T-helper 22 cell (primary cell): ENCODE measurements around the gene COL25A1.
"Not testable (repeated sequence)": the region's sequence is repeated elsewhere in the genome, so short reads cannot be mapped to it uniquely, and the experiment has no call there.

ENCODE experiments used
- DNase-seq: peaks from one replicate; pipeline ENCODE4 v3.0.0-alpha.2; 2020; ENCODE audit warnings: low read depth

The COL25A1 gene

GRCh38 chr4:109169170-109169569 lies 133.3 kb downstream of the COL25A1 start:
- DNase-seq, result no peak

DNA sequence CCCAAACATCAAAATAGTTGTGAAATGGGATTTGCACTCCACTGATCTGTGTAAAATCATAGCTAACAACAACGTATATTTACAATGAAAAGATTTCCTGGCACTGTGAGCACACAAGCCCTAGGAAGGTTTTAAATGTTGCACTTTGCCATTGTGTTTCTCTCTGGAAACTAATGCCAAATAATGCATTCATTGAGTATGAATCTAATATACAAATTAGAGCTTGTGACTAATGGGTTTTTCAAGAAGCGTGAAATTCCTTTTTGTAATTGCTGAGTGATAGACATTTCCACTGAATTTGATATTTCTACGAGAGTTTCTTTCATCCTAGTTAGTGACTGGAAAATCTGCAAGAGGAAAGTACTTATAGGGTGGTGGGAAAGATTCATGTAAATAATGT lies 135.9 kb downstream of the COL25A1 start:
- no peak for DNase-seq

- no peak for DNase-seq
Observed at GRCh38 chr4:109166126-109166525, 136.3 kb downstream of the COL25A1 start.

DNA sequence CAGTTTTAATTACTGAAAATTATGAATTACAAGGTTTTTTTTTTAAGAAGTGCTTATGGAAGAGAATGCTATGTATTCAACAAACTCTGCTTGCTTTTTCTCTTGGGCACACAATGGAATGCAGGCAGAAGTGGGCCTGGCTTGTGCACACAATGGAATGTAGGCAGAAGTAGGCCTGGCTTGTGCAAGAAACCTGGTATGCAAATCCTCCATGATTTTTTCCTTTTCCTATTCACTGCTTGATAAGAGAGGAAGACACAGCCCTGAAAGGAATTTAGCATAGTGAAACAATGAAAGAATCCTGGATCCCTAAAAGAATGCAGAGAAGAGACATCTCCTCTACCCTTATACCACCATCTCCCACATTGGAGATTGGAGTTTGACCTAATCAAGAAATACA lies 138.4 kb downstream of the COL25A1 start:
- no peak for DNase-seq

DNA sequence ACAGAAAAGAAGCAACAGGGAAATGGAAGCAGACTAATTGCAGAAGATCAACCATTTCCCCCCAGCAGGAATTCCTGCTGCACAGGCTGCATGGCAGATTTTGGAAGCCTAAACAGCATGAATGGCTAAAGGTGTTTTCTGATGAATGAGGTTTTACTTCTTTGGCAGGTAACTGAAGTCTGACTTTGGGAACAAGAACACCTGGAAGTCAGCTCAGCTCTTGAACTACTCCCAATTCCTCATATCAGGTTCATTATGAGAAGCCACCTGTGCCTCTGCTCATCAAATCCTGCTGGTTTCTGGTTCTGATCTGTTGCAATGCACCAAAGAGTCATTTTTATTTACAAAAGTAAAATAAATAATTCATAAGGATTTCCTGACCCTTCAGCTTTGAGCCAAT lies 139.0 kb downstream of the COL25A1 start:
- no peak for DNase-seq

GRCh38 chr4:109162759-109163158 lies 139.7 kb downstream of the COL25A1 start:
- no peak for DNase-seq

- DNase-seq, result no peak
Observed at GRCh38 chr4:109160494-109160893, 142.0 kb downstream of the COL25A1 start.

DNA sequence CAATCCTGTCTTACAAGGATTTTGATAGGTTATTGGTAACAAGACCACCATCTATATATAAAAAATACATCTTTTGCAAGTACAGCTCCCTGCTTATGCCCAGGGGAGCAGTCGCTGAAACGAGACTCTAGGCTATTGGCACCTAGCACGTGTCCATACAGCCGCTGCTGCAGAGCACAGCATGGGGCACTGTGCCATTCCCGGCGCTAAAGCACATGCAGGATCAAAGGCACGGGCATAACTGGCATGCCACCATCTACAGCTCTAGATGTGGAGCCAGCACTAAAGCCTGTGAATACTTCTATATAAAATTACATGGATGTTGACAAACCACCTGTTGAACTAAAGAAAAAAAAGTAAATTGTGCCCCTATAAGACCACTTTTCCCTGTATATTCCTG lies 144.8 kb downstream of the COL25A1 start:
- no peak for DNase-seq

DNA sequence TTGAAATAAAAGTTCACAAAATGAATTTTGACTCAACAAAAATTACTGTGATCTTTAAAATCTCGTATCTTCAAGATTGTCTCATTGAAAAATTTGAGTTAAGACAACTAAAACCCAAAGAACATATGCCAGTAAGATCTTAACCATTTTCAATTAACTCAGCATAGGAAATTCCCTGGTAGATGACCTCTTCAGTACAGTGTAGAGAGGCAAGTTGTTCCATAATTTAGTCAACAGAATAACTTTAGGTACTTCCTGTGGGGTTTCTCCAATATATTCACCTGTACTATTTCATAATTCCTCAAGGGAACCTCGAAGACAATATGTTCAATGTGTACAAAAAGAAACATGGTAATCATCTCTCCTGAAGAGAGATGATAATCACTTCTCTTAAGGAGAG lies 145.3 kb downstream of the COL25A1 start:
- no peak for DNase-seq

GRCh38 chr4:109156356-109156755 lies 146.1 kb downstream of the COL25A1 start:
- DNase-seq, result no peak

GRCh38 chr4:109155682-109156283 lies 146.7 kb downstream of the COL25A1 start:
- no peak for DNase-seq

DNA sequence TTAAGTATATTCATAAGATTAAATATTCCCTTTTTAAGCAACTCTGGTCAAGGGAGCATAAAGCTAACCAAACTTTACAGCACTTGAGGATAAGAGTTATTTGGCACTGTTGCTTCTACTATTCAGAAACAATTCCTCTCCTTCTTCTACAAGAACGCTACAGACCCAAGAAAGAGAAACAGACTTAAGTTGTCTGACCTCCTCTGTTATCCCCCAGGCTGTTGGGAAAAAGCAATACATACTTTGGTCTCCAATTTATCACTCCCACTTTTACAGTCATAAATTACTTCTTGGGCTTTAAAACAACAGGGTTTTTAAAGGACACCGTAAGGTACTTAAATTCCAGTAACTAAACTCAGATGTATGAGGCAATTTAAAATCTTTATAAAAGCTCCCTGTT lies 147.4 kb downstream of the COL25A1 start:
- DNase-seq, result no peak

GRCh38 chr4:109154424-109154823 lies 148.0 kb downstream of the COL25A1 start:
- DNase-seq, result no peak

DNA sequence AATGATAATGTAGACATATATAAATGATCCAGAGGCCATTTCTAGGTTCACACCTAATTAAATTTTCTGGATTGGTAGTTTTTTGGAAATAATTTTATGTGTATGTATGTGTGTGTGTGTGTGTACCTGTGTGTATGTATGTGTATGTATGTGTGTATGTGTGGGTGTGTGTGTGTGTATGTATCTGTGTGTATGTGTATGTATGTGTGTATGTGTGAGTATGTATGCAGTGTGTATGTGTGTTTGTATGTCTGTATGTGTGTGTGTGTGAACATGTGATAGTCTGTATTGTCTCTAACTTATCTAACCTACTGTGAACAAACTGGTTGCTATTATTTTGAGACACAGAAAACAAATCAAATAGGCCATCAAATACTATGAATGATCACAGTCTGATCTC lies 152.6 kb downstream of the COL25A1 start:
- DNase-seq, result no peak

GRCh38 chr4:109148577-109149075 lies 153.8 kb downstream of the COL25A1 start:
- no peak for DNase-seq

GRCh38 chr4:109147135-109147534 lies 155.3 kb downstream of the COL25A1 start:
- no peak for DNase-seq

- DNase-seq, result no peak
Observed at GRCh38 chr4:109146499-109146898, 156.0 kb downstream of the COL25A1 start.

GRCh38 chr4:109138125-109138524 lies 164.3 kb downstream of the COL25A1 start:
- DNase-seq, result not testable (repeated sequence)

DNA sequence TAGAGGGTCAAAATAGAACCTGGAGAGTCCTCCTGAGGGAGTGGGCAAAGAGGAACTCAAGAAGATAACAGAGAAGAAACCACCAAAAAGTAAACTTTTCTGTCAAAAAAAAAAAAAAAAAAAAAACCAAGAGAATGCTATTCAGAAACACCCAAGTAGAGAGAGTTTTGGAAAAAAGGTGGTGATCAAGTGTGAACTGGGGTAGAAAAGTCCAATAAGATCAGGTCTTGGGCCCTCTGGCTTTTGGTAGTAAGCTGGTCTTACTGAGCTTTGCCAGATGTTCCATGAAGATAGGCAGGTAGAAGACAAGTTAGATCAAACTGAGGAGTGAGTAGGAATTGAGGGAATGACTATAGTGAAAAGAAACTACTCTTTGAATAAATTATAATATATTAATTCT lies 167.5 kb downstream of the COL25A1 start:
- DNase-seq, result no peak

DNA sequence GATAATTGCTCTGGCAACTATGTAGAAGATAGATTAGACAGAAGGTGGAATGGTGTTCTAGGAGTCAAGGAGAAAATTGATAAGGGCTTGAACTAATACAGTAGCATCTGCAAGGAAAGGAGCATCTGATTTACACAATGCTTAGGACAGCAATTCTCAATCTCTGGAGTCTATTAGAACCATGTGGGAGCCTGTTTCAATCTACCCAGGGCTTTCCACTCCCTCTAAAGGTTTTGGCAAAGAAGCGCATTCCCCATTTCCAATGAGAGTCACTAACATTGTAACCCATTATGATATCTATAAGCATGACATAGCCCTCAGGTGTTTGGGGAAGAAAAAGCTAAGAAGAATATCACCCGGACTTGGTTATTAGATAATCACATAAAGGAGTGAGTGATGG lies 168.2 kb downstream of the COL25A1 start:
- no peak for DNase-seq

- no peak for DNase-seq
Observed at GRCh38 chr4:109131559-109131958, 170.9 kb downstream of the COL25A1 start.

DNA sequence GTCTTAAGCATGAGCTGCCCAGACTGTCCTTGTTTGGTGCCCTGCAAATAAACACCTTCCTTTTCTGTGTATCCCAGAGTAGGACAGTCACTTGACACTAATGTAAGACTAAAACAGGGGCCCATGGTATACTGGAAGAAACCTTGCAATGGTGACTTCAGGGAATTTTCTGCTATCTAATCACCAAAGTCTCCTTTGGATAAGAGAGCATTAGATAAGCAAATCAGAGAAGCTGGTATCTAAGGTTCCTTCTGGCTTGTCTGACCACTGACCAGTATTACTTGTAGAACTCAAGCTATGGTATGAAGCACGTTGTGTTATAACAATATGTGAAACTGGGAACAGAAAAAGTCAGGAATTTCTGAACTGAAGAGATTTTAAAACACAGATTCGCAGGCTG lies 173.9 kb downstream of the COL25A1 start:
- no peak for DNase-seq

GRCh38 chr4:109127866-109128265 lies 174.6 kb downstream of the COL25A1 start:
- no peak for DNase-seq

GRCh38 chr4:109126856-109127255 lies 175.6 kb downstream of the COL25A1 start:
- DNase-seq, result no peak

- DNase-seq, result no peak
Observed at GRCh38 chr4:109125084-109125483, 177.4 kb downstream of the COL25A1 start.
